T-helper 2 cell treated with Interferon-gamma antibody and Interleukin-4, amounts not matched to agents 5 μg/mL and 100 μg/mL, for 36 hours (primary cell): ENCODE results near the gene PIK3C3.

ENCODE experiments used
- DNase-seq: peaks from one replicate; pipeline ENCODE4 v3.0.0; 2021; ENCODE audit warnings: low spot score
- H3K27ac Mint-ChIP-seq: one replicate; pipeline ENCODE4 v1.8.0; 2021; ENCODE audit warnings: mild to moderate bottlenecking, mixed read lengths
- H3K27me3 Mint-ChIP-seq: one replicate; pipeline ENCODE4 v1.8.0; 2021; ENCODE audit warnings: low read depth, mixed read lengths
- H3K36me3 Mint-ChIP-seq: one replicate; pipeline ENCODE4 v1.8.0; 2021; ENCODE audit warnings: low read depth, mixed read lengths
- H3K4me1 Mint-ChIP-seq: one replicate; pipeline ENCODE4 v1.8.0; 2021; ENCODE audit warnings: low read depth, mixed read lengths
- H3K4me3 Mint-ChIP-seq: one replicate; pipeline ENCODE4 v1.8.0; 2022; ENCODE audit warnings: mild to moderate bottlenecking, moderate library complexity, mixed read lengths
- H3K9me3 Mint-ChIP-seq: one replicate; pipeline ENCODE4 v1.8.0; 2021; ENCODE audit warnings: mixed read lengths

Gene PIK3C3

GRCh38 chr18:41940506-41941215 is 14.4 kb upstream of the PIK3C3 start:
- Mint-ChIP-seq H3K4me3 (no peak overlapping the region), H3K4me1 (peaks cover 11% of the 10 kb centered on the region), H3K27ac (no peak overlapping the region), H3K27me3 (peaks cover 22% of the 10 kb centered on the region), H3K36me3 (no peaks in the 10 kb centered on the region), H3K9me3 (no peaks in the 10 kb centered on the region)
- no peak for DNase-seq

- no peak overlapping the region for H3K27ac Mint-ChIP-seq
- no peak overlapping the region for H3K4me3 Mint-ChIP-seq
- H3K9me3 Mint-ChIP-seq: no peaks in the 10 kb centered on the region
- peaks cover 25% of the 10 kb centered on the region for H3K27me3 Mint-ChIP-seq
- no peaks in the 10 kb centered on the region for H3K36me3 Mint-ChIP-seq
- peaks cover 7% of the 10 kb centered on the region for H3K4me1 Mint-ChIP-seq
- DNase-seq: no peak
Observed at GRCh38 chr18:41942254-41942653, 12.8 kb upstream of the PIK3C3 start.

- Mint-ChIP-seq H3K27ac (peak overlapping the region; percentile 85), H3K27me3 (peaks cover 20% of the 10 kb centered on the region), H3K9me3 (no peaks in the 10 kb centered on the region), H3K4me1 (peaks cover 18% of the 10 kb centered on the region), H3K4me3 (peak overlapping the region; percentile 63), H3K36me3 (peaks cover 2% of the 10 kb centered on the region)
- DNase-seq: no peak
Observed at GRCh38 chr18:41948544-41949110, 6.4 kb upstream of the PIK3C3 start.

- Mint-ChIP-seq H3K4me1 (peaks cover 18% of the 10 kb centered on the region), H3K27me3 (peaks cover 16% of the 10 kb centered on the region), H3K9me3 (no peaks in the 10 kb centered on the region), H3K4me3 (peak overlapping the region; percentile 63), H3K27ac (peak overlapping the region; percentile 85), H3K36me3 (peaks cover 2% of the 10 kb centered on the region)
- no peak for DNase-seq
Observed at GRCh38 chr18:41949206-41949920, 5.7 kb upstream of the PIK3C3 start.

- Mint-ChIP-seq H3K27me3 (peaks cover 4% of the 10 kb centered on the region), H3K9me3 (peaks cover 2% of the 10 kb centered on the region), H3K36me3 (peaks cover 30% of the 10 kb centered on the region), H3K4me1 (peaks cover 32% of the 10 kb centered on the region), H3K4me3 (peak overlapping the region; percentile 100), H3K27ac (peak overlapping the region; percentile 100)
- DNase-seq: no peak
Observed at GRCh38 chr18:41955688-41956087, 654 bp downstream of the PIK3C3 start.

- H3K36me3 Mint-ChIP-seq: peaks cover 45% of the 10 kb centered on the region
- no peak overlapping the region for H3K4me3 Mint-ChIP-seq
- no peak for DNase-seq
- H3K9me3 Mint-ChIP-seq: peaks cover 2% of the 10 kb centered on the region
- H3K4me1 Mint-ChIP-seq: peaks cover 34% of the 10 kb centered on the region
- no peak overlapping the region for H3K27ac Mint-ChIP-seq
- no peaks in the 10 kb centered on the region for H3K27me3 Mint-ChIP-seq
Observed at GRCh38 chr18:41959045-41959444, 4.0 kb downstream of the PIK3C3 start.

GRCh38 chr18:41965634-41966255 is 10.7 kb downstream of the PIK3C3 start:
- no peak for DNase-seq
- Mint-ChIP-seq H3K4me3 (no peak overlapping the region), H3K27me3 (no peaks in the 10 kb centered on the region), H3K4me1 (peaks cover 6% of the 10 kb centered on the region), H3K27ac (no peak overlapping the region), H3K36me3 (peaks cover 44% of the 10 kb centered on the region), H3K9me3 (no peaks in the 10 kb centered on the region)

- no peak overlapping the region for H3K4me3 Mint-ChIP-seq
- H3K9me3 Mint-ChIP-seq: no peaks in the 10 kb centered on the region
- no peaks in the 10 kb centered on the region for H3K27me3 Mint-ChIP-seq
- DNase-seq: no peak
- no peak overlapping the region for H3K27ac Mint-ChIP-seq
- H3K36me3 Mint-ChIP-seq: peaks cover 44% of the 10 kb centered on the region
- H3K4me1 Mint-ChIP-seq: peaks cover 6% of the 10 kb centered on the region
Observed at GRCh38 chr18:41966943-41967342, 11.9 kb downstream of the PIK3C3 start.

- no peaks in the 10 kb centered on the region for H3K9me3 Mint-ChIP-seq
- no peak for DNase-seq
- no peak overlapping the region for H3K27ac Mint-ChIP-seq
- H3K36me3 Mint-ChIP-seq: peaks cover 42% of the 10 kb centered on the region
- H3K4me3 Mint-ChIP-seq: no peak overlapping the region
- no peaks in the 10 kb centered on the region for H3K27me3 Mint-ChIP-seq
- H3K4me1 Mint-ChIP-seq: peaks cover 12% of the 10 kb centered on the region
Observed at GRCh38 chr18:41967680-41968079, 12.6 kb downstream of the PIK3C3 start.

- DNase-seq: no peak
- Mint-ChIP-seq H3K27ac (no peak overlapping the region), H3K9me3 (no peaks in the 10 kb centered on the region), H3K27me3 (no peaks in the 10 kb centered on the region), H3K36me3 (peaks cover 32% of the 10 kb centered on the region), H3K4me1 (peaks cover 23% of the 10 kb centered on the region), H3K4me3 (no peak overlapping the region)
Observed at GRCh38 chr18:41969881-41970280, 14.8 kb downstream of the PIK3C3 start.

- no peaks in the 10 kb centered on the region for H3K27me3 Mint-ChIP-seq
- DNase-seq: no peak
- H3K9me3 Mint-ChIP-seq: no peaks in the 10 kb centered on the region
- peaks cover 29% of the 10 kb centered on the region for H3K4me1 Mint-ChIP-seq
- H3K27ac Mint-ChIP-seq: no peak overlapping the region
- peak overlapping the region; percentile 32 for H3K4me3 Mint-ChIP-seq
- peaks cover 29% of the 10 kb centered on the region for H3K36me3 Mint-ChIP-seq
Observed at GRCh38 chr18:41972067-41972925, 17.3 kb downstream of the PIK3C3 start.

- Mint-ChIP-seq H3K27me3 (no peaks in the 10 kb centered on the region), H3K4me3 (no peak overlapping the region), H3K9me3 (no peaks in the 10 kb centered on the region), H3K27ac (no peak overlapping the region), H3K36me3 (peaks cover 28% of the 10 kb centered on the region), H3K4me1 (peaks cover 28% of the 10 kb centered on the region)
- DNase-seq: no peak
Observed at GRCh38 chr18:41973983-41974382, 18.9 kb downstream of the PIK3C3 start.

- Mint-ChIP-seq H3K9me3 (no peaks in the 10 kb centered on the region), H3K4me3 (peak overlapping the region; percentile 2), H3K27ac (peak overlapping the region; percentile 1), H3K36me3 (peaks cover 23% of the 10 kb centered on the region), H3K4me1 (peaks cover 28% of the 10 kb centered on the region), H3K27me3 (no peaks in the 10 kb centered on the region)
- DNase-seq: peak; percentile 37
Observed at GRCh38 chr18:41974796-41975201, 19.8 kb downstream of the PIK3C3 start.
